Stimulated activated CD8-positive, alpha-beta memory T cell treated with anti-CD3 and anti-CD28 coated beads, Interleukin-12 subunit alpha, Interleukin-12 subunit beta, amount 100 ng/mL, for 1 hour (primary cell): Measurements from ENCODE around the gene FHOD3.
"Not testable (repeated sequence)": the region's sequence is repeated elsewhere in the genome, so short reads cannot be mapped to it uniquely, and the experiment has no call there.

Experiments
- DNase-seq: peaks from one replicate; pipeline ENCODE4 v3.0.0-alpha.2; 2020; ENCODE audit warnings: low read depth

FHOD3 gene

DNA sequence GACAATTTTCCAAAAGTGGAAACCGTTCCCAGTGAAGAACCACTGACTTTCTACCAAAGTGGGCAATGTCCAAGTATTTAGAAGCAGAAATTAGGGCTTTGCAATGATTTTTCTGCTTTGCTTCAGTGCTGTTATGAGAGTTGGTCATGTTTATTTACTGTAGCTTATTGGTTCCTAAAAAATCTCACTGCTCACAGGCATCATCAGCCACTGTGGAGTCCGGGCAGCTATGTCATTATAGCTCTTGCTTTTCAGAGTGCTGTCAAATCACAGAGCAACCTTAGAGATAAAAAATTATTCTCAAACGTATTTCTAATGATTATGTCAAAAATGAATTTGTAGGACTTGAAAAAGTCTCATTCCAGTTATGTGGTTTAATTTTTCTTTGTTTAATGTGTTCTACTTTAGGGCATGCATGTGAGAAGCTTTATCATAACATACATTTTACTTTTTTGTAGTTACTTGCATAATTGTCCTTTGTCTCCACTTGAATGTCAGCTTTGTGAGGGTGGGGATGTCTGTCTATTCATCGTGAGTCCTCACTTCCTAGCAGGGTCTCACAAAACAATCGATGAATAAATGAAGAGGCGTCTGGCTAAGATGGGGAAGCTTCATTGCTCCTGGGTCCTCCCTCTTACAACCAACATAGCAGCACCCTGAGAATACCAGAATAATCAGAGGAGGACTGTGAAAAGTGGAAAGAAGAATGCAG is 413.7 kb downstream of the FHOD3 start:
- DNase-seq = no peak

DNA sequence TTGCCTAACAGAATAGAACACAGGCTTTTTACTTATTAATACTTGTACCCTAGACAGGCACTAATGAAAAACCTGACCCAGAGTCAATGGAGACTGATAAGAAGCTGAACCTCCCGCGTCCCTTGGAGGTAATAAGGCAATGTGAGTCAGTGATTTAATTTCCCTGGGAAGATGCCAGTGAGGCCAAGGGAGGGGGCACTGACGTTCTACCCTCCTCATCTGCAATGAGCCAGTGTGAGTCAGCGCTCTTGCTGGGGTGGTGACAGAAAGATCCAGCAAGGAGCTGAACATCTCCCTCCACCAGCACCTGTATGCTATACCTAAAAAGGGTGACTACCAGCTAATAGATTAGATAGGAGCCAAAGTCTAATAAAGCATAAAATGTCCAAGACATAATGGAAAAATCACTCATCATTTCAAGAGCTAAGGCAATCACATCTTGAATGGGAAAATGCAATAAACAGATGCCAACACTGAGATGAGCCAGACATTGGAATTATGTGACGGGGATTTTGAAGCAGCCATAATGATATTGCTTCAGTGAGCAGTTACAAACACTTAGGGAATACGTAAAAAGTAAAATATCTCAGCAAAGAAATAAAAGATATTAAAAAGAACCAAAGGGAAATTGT is 414.4 kb downstream of the FHOD3 start:
- DNase-seq = no peak

DNA sequence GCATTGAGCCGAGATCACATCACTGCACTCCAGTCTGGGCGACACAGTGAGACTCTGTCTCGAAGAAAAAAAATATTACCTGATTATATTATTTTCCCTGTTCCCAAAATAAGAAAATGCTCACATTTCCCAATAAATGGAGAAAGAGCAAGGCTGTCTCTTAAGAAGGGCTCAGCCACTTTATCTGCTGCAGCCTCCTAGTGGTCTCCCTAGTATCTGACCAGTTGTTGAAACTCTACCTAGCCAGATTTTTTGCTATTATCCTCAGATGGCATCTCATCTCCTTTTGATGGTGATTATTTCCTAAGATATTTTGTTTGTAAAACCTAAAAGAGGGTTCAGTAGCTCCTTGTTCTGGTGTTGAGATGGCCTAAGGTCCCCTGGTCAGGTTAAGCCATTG is 417.0 kb downstream of the FHOD3 start:
- no peak for DNase-seq

DNA sequence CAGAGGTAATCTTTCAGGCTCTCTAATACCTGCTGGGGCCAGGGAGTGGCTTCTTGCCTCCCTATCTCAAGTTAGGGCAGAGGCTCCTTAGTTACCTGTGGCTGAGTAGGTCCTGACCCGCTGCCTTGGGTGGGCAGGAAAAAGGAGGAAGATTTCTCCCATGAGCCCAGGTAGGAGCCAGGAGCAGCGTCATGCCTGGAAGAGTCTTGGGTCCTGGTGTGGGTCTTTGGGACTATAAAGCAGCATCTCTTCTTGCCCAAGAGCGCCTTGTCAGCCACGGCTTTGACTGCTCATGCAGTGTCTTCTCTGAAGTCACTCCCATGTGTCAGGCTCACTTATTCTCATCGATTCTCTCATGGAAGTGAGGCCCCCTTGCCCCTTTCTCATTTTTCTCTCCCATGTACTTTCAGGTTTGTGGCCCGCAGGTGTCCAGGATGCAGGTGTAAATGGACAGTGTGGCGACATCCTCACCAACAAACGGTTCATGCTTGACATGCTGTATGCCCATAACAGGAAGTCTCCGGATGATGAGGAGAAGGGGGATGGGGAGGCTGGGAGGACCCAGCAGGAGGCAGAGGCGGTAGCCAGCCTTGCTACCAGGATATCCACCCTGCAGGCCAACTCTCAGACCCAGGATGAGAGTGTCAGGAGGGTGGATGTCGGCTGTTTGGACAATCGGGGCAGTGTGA is 420.1 kb downstream of the FHOD3 start:
- DNase-seq = no peak

DNA sequence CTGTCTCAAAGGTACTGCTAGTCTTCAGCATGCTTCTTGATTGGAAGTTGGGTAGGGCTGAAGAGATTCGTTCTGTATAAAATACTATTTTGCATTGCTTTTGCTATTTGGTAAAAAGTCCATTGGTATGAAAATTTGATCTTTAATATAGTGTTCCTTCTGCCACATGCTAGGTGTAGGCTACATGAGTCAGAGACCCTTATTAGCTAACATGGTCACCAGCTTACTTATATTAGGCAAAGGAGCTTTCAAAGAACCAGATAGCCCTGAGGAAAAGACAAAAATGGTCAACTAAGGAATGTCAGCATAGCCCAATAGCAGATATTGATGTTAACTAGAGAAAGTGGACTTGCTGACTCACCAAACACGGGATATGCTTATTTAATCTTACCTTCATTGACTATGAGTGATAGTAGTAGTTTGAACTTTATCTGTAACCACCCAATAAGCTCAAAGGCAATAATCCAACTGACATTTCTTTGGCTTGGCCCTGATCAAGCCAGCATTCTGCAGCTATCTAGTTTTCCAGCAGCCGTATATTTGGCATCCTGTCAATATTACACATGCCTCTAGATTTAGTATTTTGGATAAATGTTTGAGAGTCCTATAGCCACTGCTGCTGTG is 421.3 kb downstream of the FHOD3 start:
- DNase-seq = no peak

DNA sequence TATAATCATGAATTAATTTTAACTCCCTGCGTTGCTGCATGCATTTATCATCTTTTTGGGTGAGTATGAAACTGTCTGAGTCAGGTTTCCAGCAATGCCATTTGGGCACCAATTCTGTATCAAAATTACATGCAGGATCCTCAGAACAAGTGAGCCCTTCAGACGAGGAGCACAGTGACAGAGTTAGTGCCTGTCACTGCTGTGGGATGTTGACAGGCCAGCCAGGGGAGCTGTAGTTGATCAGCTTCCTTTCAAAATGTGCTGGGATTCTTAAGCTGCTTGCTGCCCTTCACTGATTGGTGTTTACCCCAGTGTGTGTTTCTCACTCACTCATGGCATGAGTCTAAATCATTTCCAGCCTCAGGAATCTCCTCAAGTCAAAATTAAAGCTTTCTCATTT is 422.1 kb downstream of the FHOD3 start:
- DNase-seq = no peak

DNA sequence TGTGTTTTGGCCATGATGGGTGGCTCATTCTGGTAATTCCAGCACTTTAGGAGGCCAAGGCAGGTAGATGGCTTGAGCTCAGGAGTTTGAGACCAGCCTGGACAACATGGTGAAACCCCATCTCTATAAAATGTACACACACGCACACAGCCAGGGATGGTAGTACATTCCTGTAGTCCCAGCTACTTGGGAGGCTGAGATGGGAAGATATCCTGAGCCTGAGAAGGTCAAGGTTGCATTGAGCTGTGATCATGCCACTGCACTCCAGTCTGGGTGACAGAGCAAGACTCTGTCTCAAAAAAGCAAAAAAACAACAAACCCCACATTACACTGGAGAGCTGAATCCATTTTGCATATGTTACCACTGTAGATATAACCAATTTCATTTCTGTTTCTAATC is 423.8 kb downstream of the FHOD3 start:
- not testable (repeated sequence) for DNase-seq

DNA sequence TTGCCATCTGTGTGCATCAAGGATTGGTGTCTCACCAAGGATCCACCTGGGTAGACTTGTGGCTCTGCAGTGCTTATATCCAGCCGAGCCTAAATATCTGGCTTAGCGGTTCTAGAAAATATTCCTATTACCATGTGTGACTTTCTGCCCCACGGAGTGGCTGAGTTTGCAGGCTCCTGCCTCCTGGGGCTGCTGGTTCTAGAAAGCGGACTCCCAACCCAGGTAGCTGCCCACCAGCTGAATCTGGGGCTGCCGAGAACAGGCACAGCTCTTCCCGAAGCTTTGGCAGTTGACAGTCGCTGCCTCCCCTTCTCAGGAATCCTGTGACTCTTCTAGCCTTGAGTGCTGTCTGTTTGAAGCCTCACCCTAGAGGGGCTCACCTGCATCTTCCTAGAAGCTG is 426.7 kb downstream of the FHOD3 start:
- DNase-seq = no peak

DNA sequence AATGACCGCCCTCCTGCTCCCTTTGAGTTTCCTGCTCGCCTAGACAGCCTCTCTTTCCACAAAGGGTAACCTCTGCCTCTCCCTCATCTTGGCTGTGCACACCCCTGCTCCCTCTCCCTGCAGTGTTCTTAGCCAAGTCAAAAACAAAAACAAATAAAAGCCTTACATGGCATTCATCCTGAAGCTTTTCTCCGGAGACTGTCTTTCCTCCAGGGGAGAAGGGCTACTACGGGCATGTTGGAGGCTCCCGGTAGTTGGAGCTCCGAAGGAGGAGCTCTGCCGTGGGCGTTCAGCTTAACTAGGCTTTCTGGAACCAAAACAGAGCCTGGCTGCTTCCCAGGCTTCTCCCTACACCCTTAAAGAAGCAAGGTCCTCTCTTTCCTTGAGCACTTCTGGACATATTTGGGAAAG is 427.1 kb downstream of the FHOD3 start:
- no peak for DNase-seq

DNA sequence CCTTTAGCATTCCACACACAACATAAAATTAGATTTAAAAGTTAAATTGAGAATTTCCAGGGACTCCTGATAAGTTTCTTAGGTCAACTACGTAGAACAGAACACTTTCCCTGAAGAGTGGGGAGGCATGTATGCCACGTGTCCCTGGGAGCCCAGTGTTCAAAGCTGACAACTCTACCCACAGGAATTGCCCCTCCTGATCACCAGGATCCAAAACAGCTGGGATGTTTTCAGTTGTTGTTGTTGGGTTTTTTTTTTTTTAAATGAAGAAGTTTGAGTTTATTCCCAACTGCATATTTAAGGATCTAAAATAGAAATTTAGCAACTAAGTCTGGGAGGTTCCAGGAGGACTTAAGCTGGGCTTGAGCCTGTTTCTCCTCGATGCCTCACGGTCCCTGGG is 430.8 kb downstream of the FHOD3 start:
- DNase-seq = no peak

DNA sequence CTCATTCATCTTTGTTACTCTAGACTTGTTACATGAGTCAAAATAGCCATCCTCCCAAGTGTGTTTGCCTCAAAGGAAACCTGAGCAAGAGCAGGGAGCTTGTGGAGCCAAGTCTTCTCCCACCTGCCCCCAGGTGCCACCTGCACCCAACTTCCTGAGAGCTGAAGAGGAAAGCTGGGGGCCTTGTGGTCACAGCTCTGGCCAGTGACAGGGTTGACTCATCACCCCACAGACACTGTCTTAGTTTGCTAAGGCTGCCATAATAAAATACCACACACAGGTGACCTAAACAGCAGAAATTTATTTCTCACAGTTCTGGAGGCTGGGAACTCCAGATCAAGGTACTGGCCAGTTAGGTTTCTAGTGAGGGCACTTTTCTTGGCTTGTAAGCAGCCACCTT is 431.7 kb downstream of the FHOD3 start:
- DNase-seq = no peak

DNA sequence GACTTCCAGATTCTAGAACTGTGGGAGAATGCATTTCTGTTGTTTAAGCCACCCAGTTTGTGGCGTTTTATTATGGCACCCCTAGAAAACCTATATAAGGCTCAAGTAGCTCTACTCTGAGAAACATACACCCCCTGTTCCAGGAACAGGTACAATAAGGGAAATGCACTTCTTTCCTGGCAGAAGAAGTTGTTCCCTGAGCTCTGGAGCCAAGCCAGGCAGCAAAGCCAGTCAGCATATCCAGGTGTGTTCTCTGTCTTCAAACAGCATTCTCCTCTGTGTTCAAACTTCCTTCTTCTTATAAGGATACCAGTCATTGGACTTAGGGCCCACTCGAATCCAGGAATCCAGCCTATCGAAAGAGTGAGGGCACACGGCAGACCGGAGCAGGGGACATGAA is 434.8 kb downstream of the FHOD3 start:
- DNase-seq = no peak

DNA sequence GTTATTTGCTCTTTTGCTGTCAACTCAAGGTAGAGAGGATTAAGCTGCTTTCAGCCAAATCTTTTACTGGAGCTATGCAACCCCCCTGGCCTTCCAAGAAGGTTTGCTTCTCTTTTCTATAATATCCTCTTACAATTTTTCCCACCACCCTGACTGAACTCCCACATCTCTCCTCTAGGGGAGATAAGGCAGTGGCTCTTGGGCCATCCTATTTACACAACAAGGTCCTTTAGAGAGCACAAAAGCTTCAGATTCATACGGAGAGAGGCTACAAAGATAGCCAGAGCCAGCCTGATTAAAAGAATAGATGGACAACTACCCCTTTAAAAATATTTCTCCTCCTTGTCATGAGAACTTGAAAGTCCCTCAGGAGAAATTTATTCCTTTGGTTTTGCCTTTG is 435.6 kb downstream of the FHOD3 start:
- no peak for DNase-seq

DNA sequence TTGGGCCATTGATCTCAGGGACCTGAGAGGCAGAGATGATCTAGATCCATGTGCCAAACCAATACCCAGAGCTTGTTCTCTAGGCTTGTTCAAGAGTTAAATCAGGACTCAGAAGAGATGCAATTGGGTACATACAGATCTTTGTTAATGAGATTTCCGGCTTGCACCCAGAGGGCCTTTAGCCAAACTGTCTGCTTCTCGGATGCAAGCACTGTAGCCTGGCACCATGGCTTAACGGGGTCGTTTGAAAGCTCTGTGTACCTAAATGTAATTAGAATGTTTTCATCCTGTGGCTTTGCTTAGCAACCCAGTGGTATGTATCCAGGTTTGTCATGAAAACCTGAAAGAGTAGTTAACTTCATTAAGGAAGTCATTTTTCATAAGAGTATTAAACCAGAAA is 437.1 kb downstream of the FHOD3 start:
- DNase-seq = no peak

DNA sequence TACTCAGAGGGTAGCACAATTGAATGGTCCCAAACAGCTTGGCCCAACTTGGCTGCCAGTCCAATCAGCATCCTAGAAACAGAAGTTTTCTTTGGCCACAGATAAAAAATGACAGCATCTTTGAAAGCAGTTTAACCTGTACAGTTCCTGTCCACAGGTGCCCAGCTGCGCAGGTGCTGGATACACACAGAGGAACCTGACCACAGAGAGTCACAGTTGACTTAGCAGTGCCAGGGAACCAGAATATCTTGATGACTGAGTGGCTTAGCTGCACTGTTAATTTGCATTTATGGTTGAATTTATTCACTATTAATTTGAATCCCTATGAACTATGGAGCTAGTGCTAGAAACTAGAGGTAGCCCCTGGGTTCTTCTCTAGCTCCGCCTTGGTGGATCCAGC is 437.6 kb downstream of the FHOD3 start:
- DNase-seq = no peak

DNA sequence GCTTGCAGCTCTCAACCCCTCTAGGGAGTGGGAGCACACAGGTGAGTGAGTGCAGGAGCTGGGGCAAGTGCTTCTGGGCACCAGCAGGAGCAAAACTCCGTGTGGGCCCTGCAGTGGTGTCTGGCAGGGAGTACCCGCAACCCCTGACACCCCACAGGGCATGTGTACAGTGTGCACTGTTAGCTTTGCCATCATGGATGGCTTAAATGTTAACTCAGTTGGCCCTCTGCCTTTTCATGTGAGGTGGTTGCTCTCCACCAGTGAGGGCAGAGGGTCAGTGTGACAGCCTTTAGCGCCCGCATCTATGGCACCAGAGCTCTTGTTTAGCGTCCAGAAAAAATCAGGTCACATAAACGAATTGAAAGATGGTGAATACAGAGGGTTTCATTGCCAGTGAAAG is 438.6 kb downstream of the FHOD3 start:
- no peak for DNase-seq

DNA sequence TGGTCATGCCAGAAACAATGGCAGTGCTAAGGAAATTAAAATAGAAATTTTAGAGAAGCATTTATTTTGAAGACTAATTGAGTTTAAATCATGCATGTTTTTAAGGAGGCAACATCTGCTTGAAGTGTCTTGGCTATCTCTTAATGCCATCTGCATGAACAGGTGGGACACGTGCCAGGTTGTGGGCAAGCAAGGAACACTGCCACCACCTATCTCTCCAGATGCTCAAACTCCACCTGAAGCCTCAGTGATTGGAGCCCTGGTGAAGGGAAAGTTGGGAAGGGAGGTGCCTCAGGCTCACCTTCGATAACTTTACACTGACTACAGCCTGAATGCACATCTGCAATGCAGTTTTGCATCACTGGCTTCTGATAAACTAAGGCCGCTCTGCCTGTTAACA is 439.8 kb downstream of the FHOD3 start:
- no peak for DNase-seq

DNA sequence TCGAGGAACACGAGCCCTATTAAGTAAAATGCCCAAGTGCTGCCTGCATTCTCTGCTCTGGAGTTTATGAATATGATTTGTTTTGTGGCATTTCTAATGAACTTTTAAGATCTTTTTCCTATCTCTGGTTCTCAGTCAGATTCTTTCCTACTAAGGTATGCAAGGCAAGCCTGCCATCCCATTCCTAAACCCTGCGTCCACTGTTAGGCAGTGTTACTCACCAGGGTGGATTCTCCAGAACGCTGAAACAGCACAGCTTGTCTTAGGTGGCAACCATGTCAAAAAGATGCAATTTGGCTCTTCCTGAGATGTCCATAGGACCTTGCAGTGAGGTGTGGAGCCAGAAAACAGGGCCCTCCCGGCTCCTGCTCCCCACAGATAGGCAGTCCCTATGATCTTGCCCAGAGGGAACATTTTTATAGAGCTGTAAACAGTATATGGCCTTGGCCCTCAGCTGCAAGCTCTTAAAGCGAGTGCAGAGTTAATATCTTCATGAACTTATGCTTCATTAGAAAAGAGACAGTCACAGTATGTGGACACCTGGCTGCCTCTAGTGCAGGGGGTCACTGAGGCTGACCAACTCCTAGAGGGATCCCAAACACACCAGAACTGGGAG is 446.9 kb downstream of the FHOD3 start:
- no peak for DNase-seq

DNA sequence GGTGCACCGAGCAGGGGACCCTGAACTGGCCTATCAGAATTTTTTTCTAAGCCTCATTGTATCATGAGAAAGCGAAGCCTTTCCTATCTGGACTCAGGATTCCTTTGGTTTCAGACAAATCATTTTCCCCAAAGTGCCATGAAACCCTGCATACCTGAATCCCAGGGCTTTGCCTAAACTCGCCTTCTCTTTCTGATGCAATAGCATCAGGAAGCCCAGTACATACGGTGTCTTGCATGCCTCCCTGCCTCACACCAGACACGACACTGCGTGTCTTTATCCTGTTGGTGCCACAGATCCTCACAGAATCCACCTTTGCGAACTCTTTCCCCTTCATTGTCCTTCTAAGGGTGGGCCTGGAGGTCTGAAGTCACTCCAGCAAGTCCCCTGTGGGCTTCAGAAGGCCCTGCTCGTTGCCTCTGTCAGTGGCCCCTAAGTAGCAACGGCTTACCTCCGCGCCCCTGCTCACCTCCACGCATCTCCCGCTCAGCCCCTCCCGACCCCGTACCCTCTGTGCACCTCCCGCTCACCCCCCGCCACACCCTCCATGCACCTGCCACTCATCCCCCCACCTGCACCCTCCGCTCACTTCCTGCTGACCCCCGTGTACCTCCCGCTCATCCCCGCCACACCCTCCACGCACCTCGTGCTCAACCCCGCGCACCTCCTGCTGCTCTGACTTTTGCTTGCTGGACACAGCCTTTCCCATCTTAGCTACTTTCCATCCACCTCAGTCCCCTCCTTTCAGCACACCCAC is 447.9 kb downstream of the FHOD3 start:
- DNase-seq = no peak

DNA sequence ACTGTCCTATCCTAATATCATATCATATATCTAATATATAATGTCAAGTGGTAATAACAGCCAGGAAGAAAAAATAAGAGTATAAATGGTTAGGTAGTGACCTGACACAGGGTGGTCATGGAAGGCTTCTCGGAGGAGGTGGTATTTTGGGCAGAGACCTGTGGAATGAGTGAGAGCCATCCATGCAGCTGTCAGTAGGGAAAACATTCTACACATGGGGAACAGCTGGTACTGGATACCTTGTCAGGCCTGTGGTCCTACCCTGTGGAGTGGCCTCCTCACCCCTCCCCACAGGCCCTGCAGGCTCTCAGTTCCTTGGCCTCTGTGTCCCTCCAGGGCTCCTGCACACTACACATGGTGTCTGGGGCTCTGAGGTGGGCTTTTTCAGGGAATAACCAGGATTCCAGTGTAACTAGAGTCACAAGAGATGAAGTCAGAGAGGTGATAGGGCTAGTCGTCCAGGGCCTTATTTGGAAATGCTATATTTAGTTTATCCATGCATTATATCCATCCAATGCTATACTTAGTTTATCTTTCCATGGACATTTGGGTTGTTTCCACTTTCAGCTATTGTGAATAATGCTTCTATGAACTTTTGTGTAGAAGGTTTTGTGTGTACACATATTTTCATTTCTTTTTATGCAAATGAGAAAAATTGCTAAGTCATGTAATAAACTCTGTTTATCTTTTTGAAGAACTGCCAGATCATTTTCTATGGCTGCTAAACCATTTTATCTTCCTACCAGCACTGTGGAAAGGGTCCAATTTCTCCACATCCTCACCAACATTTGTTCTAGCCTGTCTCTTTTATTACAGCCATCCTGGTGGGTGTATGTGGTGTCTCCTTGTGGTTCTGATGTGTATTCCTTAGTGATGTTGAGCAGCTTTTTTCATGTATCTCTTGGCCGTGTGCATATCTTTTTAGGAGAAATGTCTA is 455.7 kb downstream of the FHOD3 start:
- no peak for DNase-seq

DNA sequence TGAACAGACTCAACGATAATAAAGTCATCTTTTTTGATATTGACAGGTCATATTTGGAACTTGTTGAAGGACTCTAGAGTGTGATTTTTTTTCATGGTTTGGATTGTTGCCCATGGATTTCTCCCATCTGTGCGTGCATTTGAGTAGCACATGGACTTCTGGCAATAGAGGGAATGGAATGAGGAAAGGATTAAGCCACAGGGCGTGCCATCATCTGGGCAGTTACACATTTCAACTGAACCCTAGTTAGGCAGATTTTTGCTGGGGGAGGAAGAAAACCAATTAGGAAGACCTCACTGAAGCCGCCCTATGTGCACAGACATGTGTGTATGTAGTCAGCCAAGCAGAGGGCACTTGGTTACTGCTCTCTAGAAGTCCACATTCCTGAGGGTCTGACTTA is 458.7 kb downstream of the FHOD3 start:
- DNase-seq = no peak
